ENCODE data around the gene PLB1. TPM values are rescaled to one million over a fixed set of nuclear protein-coding genes. Genes with fewer than 3 reads are reported as not detected.

PLB1 gene
- total RNA-seq, 1 donor from 2014 or later = 0.64 TPM

DNA sequence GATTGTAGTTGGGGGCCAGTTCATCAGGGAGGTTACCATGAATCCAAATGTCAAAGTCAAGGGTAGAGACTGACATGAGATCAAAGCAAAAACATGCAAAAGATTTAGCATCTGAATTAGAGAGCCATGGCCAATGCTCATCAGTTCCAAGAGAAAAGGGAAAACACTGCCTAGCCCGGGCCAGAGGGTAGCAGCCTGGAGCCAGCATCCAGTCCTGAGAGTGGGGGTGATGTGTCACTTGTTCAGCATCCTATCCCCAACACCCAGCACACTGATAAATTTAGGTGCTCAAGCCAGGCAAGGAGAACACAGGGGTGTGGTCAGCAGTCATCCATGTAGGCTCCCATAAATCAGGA, 178.8 kb downstream of the PLB1 start:
- no peak for DNase-seq (ENCODE audit: extremely low spot score, unreplicated experiment)
- Mint-ChIP-seq H3K27ac (ENCODE audit: unreplicated experiment) (no peak overlapping the region), H3K36me3 (ENCODE audit: unreplicated experiment) (no peaks in the 10 kb centered on the region), H3K9me3 (ENCODE audit: unreplicated experiment) (peaks cover 7% of the 10 kb centered on the region), H3K4me1 (ENCODE audit: unreplicated experiment) (peaks cover 9% of the 10 kb centered on the region), H3K4me3 (ENCODE audit: unreplicated experiment) (no peak overlapping the region), H3K27me3 (ENCODE audit: unreplicated experiment) (no peaks in the 10 kb centered on the region)
- TF ChIP-seq CTCF (IDR thresholded peaks at IDR 0.05) = no peak

- peaks cover 7% of the 10 kb centered on the region for H3K9me3 Mint-ChIP-seq (ENCODE audit: unreplicated experiment)
- DNase-seq (ENCODE audit: extremely low spot score, unreplicated experiment) = no peak
- H3K4me3 Mint-ChIP-seq (ENCODE audit: unreplicated experiment) = no peak overlapping the region
- no peak for TF ChIP-seq CTCF (IDR thresholded peaks at IDR 0.05)
- peaks cover 13% of the 10 kb centered on the region for H3K4me1 Mint-ChIP-seq (ENCODE audit: unreplicated experiment)
- H3K27ac Mint-ChIP-seq (ENCODE audit: unreplicated experiment) = no peak overlapping the region
- H3K36me3 Mint-ChIP-seq (ENCODE audit: unreplicated experiment) = no peaks in the 10 kb centered on the region
- H3K27me3 Mint-ChIP-seq (ENCODE audit: unreplicated experiment) = no peaks in the 10 kb centered on the region
Measured at GRCh38 chr2:28676152-28676835, 180.4 kb downstream of the PLB1 start.

DNA sequence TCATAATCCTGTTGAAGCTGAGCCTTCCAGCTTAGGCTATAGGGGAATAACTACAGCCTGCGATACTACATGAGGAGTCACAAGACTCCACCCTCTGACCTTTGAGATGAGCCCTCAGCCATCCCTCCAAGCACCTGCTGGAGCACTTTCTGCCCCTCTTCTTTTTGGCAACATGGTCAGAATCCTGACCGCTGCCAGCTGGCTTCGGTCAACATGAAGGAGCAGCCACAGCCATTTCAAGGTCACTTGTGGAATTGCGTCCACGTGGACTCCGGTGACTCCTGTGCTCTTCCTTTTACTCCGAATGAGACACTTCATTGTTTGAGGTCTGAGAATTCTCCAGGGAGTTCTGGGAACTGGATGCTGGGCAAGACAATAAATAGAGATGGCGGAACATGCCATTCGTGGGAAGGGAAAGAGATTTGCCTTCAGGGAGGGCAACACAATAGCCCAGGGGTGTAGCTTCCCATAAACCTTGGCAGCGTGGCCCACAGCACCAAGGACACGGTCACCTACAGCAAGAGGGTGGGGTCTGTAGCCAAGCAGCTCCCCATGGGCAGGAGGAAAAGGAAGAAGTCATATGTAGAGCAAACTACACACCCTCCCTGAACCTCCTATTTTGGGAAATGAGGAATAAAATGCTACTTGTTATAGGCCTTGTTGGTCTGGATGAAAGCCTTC, 182.5 kb downstream of the PLB1 start:
- Mint-ChIP-seq H3K27me3 (ENCODE audit: unreplicated experiment) (no peaks in the 10 kb centered on the region), H3K27ac (ENCODE audit: unreplicated experiment) (no peak overlapping the region), H3K9me3 (ENCODE audit: unreplicated experiment) (no peaks in the 10 kb centered on the region), H3K36me3 (ENCODE audit: unreplicated experiment) (no peaks in the 10 kb centered on the region), H3K4me3 (ENCODE audit: unreplicated experiment) (no peak overlapping the region), H3K4me1 (ENCODE audit: unreplicated experiment) (peaks cover 33% of the 10 kb centered on the region)
- TF ChIP-seq CTCF (IDR thresholded peaks at IDR 0.05) = no peak
- no peak for DNase-seq (ENCODE audit: extremely low spot score, unreplicated experiment)

DNA sequence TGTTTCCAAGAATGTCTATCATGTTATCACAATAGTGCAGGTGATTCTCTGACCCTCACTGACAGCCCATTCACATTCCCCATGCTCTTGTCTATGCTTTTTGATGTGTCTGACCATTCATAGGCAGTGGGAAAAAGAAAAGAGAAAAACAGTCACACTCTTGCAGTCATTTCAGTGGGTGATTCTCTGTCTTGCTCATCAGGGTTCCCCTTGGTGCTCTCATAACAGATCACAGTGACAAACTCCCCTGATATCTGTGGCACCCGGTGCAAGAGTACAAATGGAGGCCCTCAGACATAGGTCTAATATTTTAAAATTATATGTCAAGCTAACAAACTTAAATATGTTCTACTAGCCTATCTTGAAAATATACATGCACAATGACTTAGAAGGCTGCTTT, 183.1 kb downstream of the PLB1 start:
- Mint-ChIP-seq H3K27ac (ENCODE audit: unreplicated experiment) (no peak overlapping the region), H3K27me3 (ENCODE audit: unreplicated experiment) (no peaks in the 10 kb centered on the region), H3K36me3 (ENCODE audit: unreplicated experiment) (no peaks in the 10 kb centered on the region), H3K4me3 (ENCODE audit: unreplicated experiment) (no peak overlapping the region), H3K4me1 (ENCODE audit: unreplicated experiment) (peaks cover 40% of the 10 kb centered on the region), H3K9me3 (ENCODE audit: unreplicated experiment) (no peaks in the 10 kb centered on the region)
- DNase-seq (ENCODE audit: extremely low spot score, unreplicated experiment) = no peak
- no peak for TF ChIP-seq CTCF (IDR thresholded peaks at IDR 0.05)

DNA sequence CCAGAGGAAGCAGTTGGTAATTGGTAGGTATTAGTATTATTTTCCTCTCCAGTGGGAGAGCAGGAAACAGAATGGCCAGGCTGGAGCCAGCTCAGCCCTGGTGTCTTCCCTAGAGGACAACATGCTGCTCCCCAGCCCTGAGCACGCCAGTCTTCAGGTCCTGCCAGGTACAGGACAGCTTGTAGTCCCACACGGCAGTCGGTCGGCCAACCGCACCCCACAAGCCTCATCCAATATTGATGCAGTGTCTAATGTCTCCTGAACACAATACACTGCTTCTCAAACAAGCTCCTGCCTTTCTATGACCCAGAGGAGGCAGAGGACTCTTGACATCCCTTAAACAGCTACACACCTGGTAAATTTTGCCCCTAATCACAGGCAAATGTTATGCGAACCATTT, 184.8 kb downstream of the PLB1 start:
- H3K27me3 Mint-ChIP-seq (ENCODE audit: unreplicated experiment) = no peaks in the 10 kb centered on the region
- no peaks in the 10 kb centered on the region for H3K9me3 Mint-ChIP-seq (ENCODE audit: unreplicated experiment)
- H3K27ac Mint-ChIP-seq (ENCODE audit: unreplicated experiment) = no peak overlapping the region
- peaks cover 42% of the 10 kb centered on the region for H3K4me1 Mint-ChIP-seq (ENCODE audit: unreplicated experiment)
- DNase-seq (ENCODE audit: extremely low spot score, unreplicated experiment) = no peak
- H3K4me3 Mint-ChIP-seq (ENCODE audit: unreplicated experiment) = no peak overlapping the region
- H3K36me3 Mint-ChIP-seq (ENCODE audit: unreplicated experiment) = no peaks in the 10 kb centered on the region
- no peak for TF ChIP-seq CTCF (IDR thresholded peaks at IDR 0.05)

Measured in osteocyte (in vitro differentiated cells).